H1 (cell line): ENCODE data around the gene ASGR2.

ENCODE experiments used
- BRCA1 ChIP-seq: IDR thresholded peaks from 2 replicates; pipeline ENCODE4 v1.6.1; 2012; ENCODE audit warnings: low read depth, low read length, improper control_type of control experiment
- CREB1 ChIP-seq: IDR thresholded peaks from 2 replicates; pipeline ENCODE4 v1.6.1; 2012; ENCODE audit warnings: inconsistent platforms
- JUND ChIP-seq: IDR thresholded peaks from 2 replicates; pipeline ENCODE4 v1.6.1; 2011; ENCODE audit warnings: mild to moderate bottlenecking, improper control_type of control experiment, low read length
- POLR2A ChIP-seq, 2 experiments: IDR thresholded peaks; 1 replicate in 1 of 2; 2 replicates in 1 of 2; pipeline ENCODE4 v1.6.1; 2011; ENCODE audit warnings: low read depth in 2 of 2, low read length in 2 of 2, mild to moderate bottlenecking in 2 of 2; ENCODE audit errors: control extremely low read depth in 1 of 2
- RFX5 ChIP-seq: IDR thresholded peaks from 2 replicates; pipeline ENCODE4 v1.6.1; 2011; ENCODE audit warnings: low read depth, low read length, improper control_type of control experiment, borderline replicate concordance
- SP2 ChIP-seq: IDR thresholded peaks from 2 replicates; pipeline ENCODE4 v1.6.1; 2012; ENCODE audit warnings: mild to moderate bottlenecking, low read length, inconsistent platforms
- TF ChIP-seq, protein P1 (sequence below), 3 experiments: IDR thresholded peaks; 1 replicate in 2 of 3; 2 replicates in 1 of 3; pipeline versions ENCODE4 v1.5.1 to v1.6.1; 2011; ENCODE audit warnings: low read length in 3 of 3, mild to moderate bottlenecking in 3 of 3, inconsistent platforms in 2 of 3, low read depth in 1 of 3, moderate library complexity in 1 of 3; ENCODE audit not compliant: insufficient read depth in 1 of 3; ENCODE audit errors: control extremely low read depth in 1 of 3
- TF ChIP-seq, protein P2 (sequence below): fragments of 300-600 bp; sonication (generic); IDR thresholded peaks from 2 replicates; pipeline ENCODE4 v1.7.1; 2012; ENCODE audit warnings: low read length, moderate library complexity, mild to moderate bottlenecking, inconsistent platforms; ENCODE audit not compliant: insufficient replicate concordance

DNA sequence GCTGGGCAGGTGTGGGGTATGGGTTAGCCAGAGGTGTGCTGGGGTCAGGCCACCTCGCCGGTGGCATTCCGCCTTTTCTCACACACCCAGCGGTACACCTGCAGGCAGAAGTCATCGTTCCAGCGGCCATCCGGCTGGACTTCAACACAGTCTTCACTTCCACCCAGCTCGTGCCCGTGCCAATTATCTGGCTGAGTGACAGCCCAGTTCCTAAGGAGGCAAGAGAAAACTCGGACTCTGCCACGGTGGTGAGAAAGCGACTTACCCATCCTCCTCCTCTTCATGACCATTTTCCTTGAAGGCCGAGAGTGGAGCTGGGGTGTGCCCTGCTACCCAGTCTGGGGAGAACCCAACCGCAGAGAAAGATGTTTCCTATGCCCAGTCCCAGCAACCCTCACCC is 13.1 kb downstream of the ASGR2 start:
- no peak for TF ChIP-seq POLR2A (IDR thresholded peaks at IDR 0.05; ENCODE audit: control extremely low read depth in 1 of 2, low read depth in 2 of 2, low read length in 2 of 2)
- TF ChIP-seq, protein P1, sequence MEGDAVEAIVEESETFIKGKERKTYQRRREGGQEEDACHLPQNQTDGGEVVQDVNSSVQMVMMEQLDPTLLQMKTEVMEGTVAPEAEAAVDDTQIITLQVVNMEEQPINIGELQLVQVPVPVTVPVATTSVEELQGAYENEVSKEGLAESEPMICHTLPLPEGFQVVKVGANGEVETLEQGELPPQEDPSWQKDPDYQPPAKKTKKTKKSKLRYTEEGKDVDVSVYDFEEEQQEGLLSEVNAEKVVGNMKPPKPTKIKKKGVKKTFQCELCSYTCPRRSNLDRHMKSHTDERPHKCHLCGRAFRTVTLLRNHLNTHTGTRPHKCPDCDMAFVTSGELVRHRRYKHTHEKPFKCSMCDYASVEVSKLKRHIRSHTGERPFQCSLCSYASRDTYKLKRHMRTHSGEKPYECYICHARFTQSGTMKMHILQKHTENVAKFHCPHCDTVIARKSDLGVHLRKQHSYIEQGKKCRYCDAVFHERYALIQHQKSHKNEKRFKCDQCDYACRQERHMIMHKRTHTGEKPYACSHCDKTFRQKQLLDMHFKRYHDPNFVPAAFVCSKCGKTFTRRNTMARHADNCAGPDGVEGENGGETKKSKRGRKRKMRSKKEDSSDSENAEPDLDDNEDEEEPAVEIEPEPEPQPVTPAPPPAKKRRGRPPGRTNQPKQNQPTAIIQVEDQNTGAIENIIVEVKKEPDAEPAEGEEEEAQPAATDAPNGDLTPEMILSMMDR (IDR thresholded peaks at IDR 0.05; ENCODE audit: control extremely low read depth in 1 of 3, insufficient read depth in 1 of 3, low read depth in 1 of 3, low read length in 3 of 3) = no peak
- no peak for TF ChIP-seq BRCA1
- TF ChIP-seq RFX5 = no peak
- no peak for TF ChIP-seq SP2
- TF ChIP-seq JUND = no peak
- TF ChIP-seq, protein P2, sequence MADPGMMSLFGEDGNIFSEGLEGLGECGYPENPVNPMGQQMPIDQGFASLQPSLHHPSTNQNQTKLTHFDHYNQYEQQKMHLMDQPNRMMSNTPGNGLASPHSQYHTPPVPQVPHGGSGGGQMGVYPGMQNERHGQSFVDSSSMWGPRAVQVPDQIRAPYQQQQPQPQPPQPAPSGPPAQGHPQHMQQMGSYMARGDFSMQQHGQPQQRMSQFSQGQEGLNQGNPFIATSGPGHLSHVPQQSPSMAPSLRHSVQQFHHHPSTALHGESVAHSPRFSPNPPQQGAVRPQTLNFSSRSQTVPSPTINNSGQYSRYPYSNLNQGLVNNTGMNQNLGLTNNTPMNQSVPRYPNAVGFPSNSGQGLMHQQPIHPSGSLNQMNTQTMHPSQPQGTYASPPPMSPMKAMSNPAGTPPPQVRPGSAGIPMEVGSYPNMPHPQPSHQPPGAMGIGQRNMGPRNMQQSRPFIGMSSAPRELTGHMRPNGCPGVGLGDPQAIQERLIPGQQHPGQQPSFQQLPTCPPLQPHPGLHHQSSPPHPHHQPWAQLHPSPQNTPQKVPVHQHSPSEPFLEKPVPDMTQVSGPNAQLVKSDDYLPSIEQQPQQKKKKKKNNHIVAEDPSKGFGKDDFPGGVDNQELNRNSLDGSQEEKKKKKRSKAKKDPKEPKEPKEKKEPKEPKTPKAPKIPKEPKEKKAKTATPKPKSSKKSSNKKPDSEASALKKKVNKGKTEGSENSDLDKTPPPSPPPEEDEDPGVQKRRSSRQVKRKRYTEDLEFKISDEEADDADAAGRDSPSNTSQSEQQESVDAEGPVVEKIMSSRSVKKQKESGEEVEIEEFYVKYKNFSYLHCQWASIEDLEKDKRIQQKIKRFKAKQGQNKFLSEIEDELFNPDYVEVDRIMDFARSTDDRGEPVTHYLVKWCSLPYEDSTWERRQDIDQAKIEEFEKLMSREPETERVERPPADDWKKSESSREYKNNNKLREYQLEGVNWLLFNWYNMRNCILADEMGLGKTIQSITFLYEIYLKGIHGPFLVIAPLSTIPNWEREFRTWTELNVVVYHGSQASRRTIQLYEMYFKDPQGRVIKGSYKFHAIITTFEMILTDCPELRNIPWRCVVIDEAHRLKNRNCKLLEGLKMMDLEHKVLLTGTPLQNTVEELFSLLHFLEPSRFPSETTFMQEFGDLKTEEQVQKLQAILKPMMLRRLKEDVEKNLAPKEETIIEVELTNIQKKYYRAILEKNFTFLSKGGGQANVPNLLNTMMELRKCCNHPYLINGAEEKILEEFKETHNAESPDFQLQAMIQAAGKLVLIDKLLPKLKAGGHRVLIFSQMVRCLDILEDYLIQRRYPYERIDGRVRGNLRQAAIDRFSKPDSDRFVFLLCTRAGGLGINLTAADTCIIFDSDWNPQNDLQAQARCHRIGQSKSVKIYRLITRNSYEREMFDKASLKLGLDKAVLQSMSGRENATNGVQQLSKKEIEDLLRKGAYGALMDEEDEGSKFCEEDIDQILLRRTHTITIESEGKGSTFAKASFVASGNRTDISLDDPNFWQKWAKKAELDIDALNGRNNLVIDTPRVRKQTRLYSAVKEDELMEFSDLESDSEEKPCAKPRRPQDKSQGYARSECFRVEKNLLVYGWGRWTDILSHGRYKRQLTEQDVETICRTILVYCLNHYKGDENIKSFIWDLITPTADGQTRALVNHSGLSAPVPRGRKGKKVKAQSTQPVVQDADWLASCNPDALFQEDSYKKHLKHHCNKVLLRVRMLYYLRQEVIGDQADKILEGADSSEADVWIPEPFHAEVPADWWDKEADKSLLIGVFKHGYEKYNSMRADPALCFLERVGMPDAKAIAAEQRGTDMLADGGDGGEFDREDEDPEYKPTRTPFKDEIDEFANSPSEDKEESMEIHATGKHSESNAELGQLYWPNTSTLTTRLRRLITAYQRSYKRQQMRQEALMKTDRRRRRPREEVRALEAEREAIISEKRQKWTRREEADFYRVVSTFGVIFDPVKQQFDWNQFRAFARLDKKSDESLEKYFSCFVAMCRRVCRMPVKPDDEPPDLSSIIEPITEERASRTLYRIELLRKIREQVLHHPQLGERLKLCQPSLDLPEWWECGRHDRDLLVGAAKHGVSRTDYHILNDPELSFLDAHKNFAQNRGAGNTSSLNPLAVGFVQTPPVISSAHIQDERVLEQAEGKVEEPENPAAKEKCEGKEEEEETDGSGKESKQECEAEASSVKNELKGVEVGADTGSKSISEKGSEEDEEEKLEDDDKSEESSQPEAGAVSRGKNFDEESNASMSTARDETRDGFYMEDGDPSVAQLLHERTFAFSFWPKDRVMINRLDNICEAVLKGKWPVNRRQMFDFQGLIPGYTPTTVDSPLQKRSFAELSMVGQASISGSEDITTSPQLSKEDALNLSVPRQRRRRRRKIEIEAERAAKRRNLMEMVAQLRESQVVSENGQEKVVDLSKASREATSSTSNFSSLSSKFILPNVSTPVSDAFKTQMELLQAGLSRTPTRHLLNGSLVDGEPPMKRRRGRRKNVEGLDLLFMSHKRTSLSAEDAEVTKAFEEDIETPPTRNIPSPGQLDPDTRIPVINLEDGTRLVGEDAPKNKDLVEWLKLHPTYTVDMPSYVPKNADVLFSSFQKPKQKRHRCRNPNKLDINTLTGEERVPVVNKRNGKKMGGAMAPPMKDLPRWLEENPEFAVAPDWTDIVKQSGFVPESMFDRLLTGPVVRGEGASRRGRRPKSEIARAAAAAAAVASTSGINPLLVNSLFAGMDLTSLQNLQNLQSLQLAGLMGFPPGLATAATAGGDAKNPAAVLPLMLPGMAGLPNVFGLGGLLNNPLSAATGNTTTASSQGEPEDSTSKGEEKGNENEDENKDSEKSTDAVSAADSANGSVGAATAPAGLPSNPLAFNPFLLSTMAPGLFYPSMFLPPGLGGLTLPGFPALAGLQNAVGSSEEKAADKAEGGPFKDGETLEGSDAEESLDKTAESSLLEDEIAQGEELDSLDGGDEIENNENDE = no peak
- TF ChIP-seq CREB1 = no peak
